Measurements from ENCODE around the gene USP9Y. TPM values are rescaled to one million over a fixed set of nuclear protein-coding genes. Genes with fewer than 3 reads are reported as not detected.

USP9Y gene
- total RNA-seq, 1 donor from 2014 or later, result not detected

GRCh38 chrY:12741414-12741813 lies 40.4 kb downstream of the USP9Y start:
- no peak for TF ChIP-seq POLR2AphosphoS5 (IDR thresholded peaks at IDR 0.05; ENCODE audit: insufficient read depth in 1 of 2, low read depth in 1 of 2)
- no peak for DNase-seq (ENCODE audit: extremely low spot score in 2 of 2)
- H3K36me3 ChIP-seq, result no peaks in the 10 kb centered on the region
- no peak overlapping the region for H3K27ac ChIP-seq
- no peaks in the 10 kb centered on the region for H3K9me3 ChIP-seq
- H3K4me3 ChIP-seq, result no peak overlapping the region
- H3K27me3 ChIP-seq, result no peaks in the 10 kb centered on the region
- no peaks in the 10 kb centered on the region for H3K4me1 ChIP-seq
- intact Hi-C loops (cut with DNase I), result no loop called here

DNA sequence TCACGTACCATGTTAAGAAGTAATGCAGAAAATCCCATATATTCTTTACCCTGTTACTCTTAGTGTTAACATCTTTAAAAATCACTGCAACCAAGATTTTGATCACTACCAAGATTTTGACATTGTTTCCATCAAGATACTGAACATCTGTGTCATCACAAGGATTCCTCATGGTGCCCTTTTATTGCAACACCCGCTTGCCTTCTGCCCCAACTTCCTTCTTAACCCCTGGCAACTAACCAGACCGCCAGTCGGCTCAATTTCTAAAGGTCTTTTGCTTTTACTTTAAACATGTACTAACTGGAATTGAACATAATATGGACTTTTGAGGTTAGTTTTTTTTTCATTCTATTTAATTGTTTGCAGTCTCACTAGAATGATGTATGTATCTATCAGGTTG lies 41.7 kb downstream of the USP9Y start:
- no peak overlapping the region for H3K4me3 ChIP-seq
- H3K4me1 ChIP-seq, result no peaks in the 10 kb centered on the region
- TF ChIP-seq POLR2A (IDR thresholded peaks at IDR 0.05), result no peak
- no peak for TF ChIP-seq CTCF (IDR thresholded peaks at IDR 0.05)
- TF ChIP-seq POLR2AphosphoS5 (IDR thresholded peaks at IDR 0.05; ENCODE audit: insufficient read depth in 1 of 2, low read depth in 1 of 2), result no peak
- H3K9me3 ChIP-seq, result no peaks in the 10 kb centered on the region
- no peaks in the 10 kb centered on the region for H3K27me3 ChIP-seq
- DNase-seq (ENCODE audit: extremely low spot score in 2 of 2), result no peak
- no peaks in the 10 kb centered on the region for H3K36me3 ChIP-seq
- H3K27ac ChIP-seq, result no peak overlapping the region
- intact Hi-C loops (cut with DNase I), result no loop called here

- no peak for DNase-seq (ENCODE audit: extremely low spot score in 2 of 2)
- H3K27ac ChIP-seq, result no peak overlapping the region
These were observed 43.1 kb downstream of the USP9Y start for GRCh38 chrY:12744091-12744490.

GRCh38 chrY:12749293-12749692 lies 48.3 kb downstream of the USP9Y start:
- intact Hi-C loops (cut with DNase I), result no loop called here
- TF ChIP-seq CTCF (IDR thresholded peaks at IDR 0.05), result no peak
- no peak for TF ChIP-seq POLR2AphosphoS5 (IDR thresholded peaks at IDR 0.05; ENCODE audit: insufficient read depth in 1 of 2, low read depth in 1 of 2)
- no peak for TF ChIP-seq POLR2A (IDR thresholded peaks at IDR 0.05)

More at GRCh38 chrY:12744091-12744490, 43.1 kb downstream of the USP9Y start:
- intact Hi-C loops (cut with DNase I), result no loop called here
- TF ChIP-seq POLR2AphosphoS5 (IDR thresholded peaks at IDR 0.05; ENCODE audit: insufficient read depth in 1 of 2, low read depth in 1 of 2) (no peak), POLR2A (IDR thresholded peaks at IDR 0.05) (no peak), CTCF (IDR thresholded peaks at IDR 0.05) (no peak)
- H3K4me1 ChIP-seq, result no peaks in the 10 kb centered on the region
- H3K4me3 ChIP-seq, result no peak overlapping the region
- H3K9me3 ChIP-seq, result no peaks in the 10 kb centered on the region
- H3K36me3 ChIP-seq, result no peaks in the 10 kb centered on the region
- no peaks in the 10 kb centered on the region for H3K27me3 ChIP-seq

DNA sequence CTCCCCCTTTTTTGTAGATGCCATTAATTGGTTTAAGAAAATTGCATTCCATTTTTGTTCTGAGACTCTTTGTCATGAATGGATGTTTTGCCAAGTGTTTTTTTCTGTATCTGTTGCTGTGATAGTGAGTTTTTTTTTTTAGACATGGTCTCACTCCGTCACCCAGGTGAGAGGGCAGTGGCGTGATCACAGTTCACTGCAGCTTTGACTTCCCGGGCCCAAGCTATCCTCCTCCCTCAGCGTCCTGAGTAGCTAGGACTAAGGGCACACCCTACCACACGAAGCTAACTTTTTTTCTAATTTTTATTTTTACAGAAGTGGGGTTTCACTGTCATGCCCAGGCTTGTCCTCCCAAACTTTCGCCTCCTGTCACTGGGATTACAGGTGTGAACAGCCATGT lies 51.8 kb downstream of the USP9Y start:
- Histone ChIP-seq H3K36me3 (no peaks in the 10 kb centered on the region), H3K27me3 (no peaks in the 10 kb centered on the region), H3K4me1 (no peaks in the 10 kb centered on the region), H3K9me3 (no peaks in the 10 kb centered on the region), H3K4me3 (no peak overlapping the region), H3K27ac (no peak overlapping the region)
- DNase-seq (ENCODE audit: extremely low spot score in 2 of 2), result no peak
- TF ChIP-seq POLR2A (IDR thresholded peaks at IDR 0.05) (no peak), CTCF (IDR thresholded peaks at IDR 0.05) (no peak), POLR2AphosphoS5 (IDR thresholded peaks at IDR 0.05; ENCODE audit: insufficient read depth in 1 of 2, low read depth in 1 of 2) (no peak)
- intact Hi-C loops (cut with DNase I), result no loop called here

More at GRCh38 chrY:12749293-12749692, 48.3 kb downstream of the USP9Y start:
- H3K27ac ChIP-seq, result no peak overlapping the region
- no peaks in the 10 kb centered on the region for H3K4me1 ChIP-seq
- H3K27me3 ChIP-seq, result no peaks in the 10 kb centered on the region
- no peaks in the 10 kb centered on the region for H3K36me3 ChIP-seq
- DNase-seq (ENCODE audit: extremely low spot score in 2 of 2), result no peak
- no peak overlapping the region for H3K4me3 ChIP-seq
- no peaks in the 10 kb centered on the region for H3K9me3 ChIP-seq

Measured in vagina (tissue), 2 donors.